ENCODE measurements around the gene TMEM14B. TPM values are rescaled to one million over a fixed set of nuclear protein-coding genes. Genes with fewer than 3 reads are reported as not detected.

TMEM14B gene
- total RNA-seq, 1 experiment from 2014 or later = 404 TPM

DNA sequence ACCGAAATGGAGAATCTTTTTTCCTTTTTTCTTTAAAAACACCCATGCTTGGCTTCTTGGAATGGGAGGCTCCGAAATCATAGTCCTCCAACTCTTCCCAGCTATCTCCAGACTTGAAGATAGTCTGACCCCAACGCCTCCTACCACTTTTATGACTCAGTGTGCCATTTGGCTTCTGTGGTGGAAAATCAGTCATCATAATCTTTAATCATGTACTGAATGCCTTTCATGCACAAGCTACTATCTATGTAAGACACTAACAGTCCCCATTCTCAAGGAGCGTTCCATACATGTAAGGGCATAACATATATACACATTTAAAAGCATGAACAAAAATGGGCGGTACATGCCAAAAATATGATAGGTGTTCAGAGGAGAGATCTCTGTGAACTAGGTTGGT is 44.1 kb downstream of the TMEM14B start:
- Histone ChIP-seq H3K9me3 (no peaks in the 10 kb centered on the region), H3K36me3 (peaks cover 19% of the 10 kb centered on the region), H3K27me3 (no peaks in the 10 kb centered on the region), H3K4me3 (no peak overlapping the region)
- DNase-seq = no peak

DNA sequence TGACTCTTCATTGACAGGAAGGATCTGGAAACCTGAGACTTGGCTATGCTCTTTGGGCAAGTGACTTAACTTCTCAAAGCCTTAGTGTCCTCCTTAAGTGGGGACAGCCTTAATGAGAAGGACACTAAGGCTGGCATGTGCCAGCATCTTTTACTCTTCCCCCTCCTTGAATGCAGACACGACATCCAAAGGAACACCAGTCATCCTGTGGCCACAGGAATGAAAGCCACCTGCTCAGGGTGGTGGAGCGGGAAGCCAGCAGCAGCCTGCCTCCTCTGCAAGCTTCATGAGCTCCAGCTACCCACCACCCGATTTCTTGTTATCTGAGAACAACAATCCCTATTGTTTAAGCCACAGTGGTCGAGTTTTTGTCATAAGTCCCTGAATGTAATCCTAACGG is 44.5 kb downstream of the TMEM14B start:
- peaks cover 19% of the 10 kb centered on the region for H3K36me3 ChIP-seq
- H3K9me3 ChIP-seq = no peaks in the 10 kb centered on the region
- no peak for DNase-seq
- H3K27me3 ChIP-seq = no peaks in the 10 kb centered on the region
- no peak overlapping the region for H3K4me3 ChIP-seq

DNA sequence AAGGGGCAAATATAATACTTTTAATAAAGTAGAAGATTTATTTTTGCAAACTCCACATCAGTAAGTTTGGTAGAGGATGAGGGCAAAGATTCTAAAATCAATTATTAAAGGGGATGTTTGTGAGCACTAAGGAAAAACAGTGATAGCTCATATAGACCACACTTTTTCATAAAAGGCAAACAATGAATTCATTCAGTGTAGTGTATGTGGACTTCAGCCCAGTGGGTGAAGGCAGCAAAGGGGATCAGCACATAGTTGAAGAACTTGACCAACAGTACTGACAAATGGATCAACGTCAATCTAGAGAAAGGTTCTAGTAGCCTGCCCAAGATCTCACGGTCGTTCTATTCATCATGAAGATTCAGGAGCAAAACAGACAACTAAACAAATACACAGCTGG is 45.4 kb downstream of the TMEM14B start:
- Histone ChIP-seq H3K36me3 (peaks cover 19% of the 10 kb centered on the region), H3K9me3 (no peaks in the 10 kb centered on the region), H3K4me3 (no peak overlapping the region), H3K27me3 (no peaks in the 10 kb centered on the region)
- no peak for DNase-seq

DNA sequence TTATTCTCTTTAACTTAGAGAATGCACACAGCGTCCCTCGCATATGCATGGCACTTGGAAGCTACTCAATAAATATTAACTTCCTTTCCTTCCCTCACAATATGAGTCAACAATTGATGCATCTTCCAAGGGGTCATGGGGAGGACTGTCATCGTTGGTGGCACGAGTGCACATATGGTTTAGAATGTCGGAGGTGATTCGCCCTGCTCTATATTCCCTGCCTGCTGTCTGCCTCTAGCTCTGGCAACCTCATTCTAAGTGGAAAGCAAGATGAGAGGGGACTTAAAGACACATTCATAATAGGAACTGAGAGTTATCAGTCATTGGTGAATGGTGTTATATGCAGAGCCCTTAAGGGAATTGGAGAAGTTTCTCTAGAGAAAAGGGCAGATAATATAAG is 46.1 kb downstream of the TMEM14B start:
- no peak for DNase-seq
- Histone ChIP-seq H3K4me3 (no peak overlapping the region), H3K27me3 (no peaks in the 10 kb centered on the region), H3K9me3 (no peaks in the 10 kb centered on the region), H3K36me3 (peaks cover 19% of the 10 kb centered on the region)

DNA sequence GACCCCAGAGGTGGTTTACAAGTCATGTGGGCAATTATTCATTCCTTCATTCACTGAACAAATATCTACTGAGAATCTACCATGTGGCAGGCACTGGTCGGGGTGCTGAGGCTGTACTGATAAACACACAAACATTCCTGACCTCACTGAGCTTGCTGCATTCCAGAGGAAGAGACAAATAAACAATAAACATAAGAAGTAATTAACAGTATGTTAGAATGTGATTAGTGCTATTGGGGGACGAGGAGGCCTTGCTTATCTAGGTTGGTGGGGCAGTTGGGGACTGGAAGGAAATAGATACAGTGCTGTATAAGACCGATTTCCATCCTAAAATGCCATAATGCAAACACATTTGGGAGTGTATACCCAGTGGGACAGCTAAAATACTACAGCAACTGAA is 46.6 kb downstream of the TMEM14B start:
- H3K9me3 ChIP-seq = no peaks in the 10 kb centered on the region
- no peak for DNase-seq
- no peaks in the 10 kb centered on the region for H3K27me3 ChIP-seq
- H3K36me3 ChIP-seq = peaks cover 18% of the 10 kb centered on the region
- no peak overlapping the region for H3K4me3 ChIP-seq

DNA sequence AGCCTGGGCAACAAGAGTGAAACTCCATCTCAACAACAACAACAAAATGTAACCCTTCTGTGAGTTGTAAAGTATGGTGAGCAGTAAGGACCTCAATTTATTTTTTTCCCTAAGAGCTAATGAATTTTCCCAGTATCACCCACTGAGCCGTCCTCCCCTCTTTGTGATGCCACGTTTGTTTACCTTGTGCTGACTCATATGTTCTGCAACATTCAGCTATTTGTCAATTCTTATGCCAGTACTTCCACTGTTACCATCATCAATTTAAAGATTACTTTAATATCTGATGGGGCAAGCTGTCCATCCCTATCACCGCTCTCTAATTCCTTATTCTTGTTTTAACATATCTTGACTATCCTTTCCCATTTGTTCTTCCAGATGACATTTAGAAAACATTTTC is 53.2 kb downstream of the TMEM14B start:
- H3K9me3 ChIP-seq = no peaks in the 10 kb centered on the region
- no peaks in the 10 kb centered on the region for H3K27me3 ChIP-seq
- no peaks in the 10 kb centered on the region for H3K36me3 ChIP-seq
- DNase-seq = peak; percentile 37
- H3K4me3 ChIP-seq = no peak overlapping the region

DNA sequence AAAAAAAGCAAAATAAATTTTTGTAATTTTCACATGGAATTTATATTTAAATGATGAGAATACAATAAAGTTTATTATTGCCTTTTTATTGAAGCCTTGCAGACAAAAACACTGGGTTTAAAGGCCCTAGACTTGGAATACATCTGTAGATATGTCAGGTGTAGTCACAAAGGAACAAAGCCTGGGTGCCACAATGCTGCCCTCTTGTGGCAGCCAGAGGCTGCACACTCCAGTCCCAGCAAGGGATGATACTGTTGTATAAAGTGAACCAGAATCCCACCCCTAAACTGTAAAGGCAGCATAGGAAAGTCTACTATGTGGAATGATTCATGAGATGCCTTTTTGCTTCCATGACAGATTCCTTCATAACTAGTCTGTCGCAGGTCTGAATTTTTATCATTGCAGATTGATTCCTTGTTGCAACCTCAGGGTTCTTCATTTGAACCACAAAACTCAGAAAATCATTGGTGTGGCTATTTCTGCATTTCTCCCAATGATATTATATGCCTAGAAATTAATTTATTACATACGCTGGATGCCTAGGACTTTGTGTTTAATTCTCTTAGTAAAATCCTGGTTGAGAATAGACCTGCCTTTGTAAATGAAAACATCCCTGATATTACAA is 53.7 kb downstream of the TMEM14B start:
- Histone ChIP-seq H3K4me3 (no peak overlapping the region), H3K36me3 (no peaks in the 10 kb centered on the region), H3K27me3 (no peaks in the 10 kb centered on the region), H3K9me3 (no peaks in the 10 kb centered on the region)
- peak; percentile 72 for DNase-seq

Other genes with a start within 250 kb of the TMEM14B start
- gene GCNT2, start 226.5 kb upstream of the TMEM14B start, total RNA-seq (2014; rRNA removed; shearing (Covaris generic); ENCODE audit: low replicate concordance) = 5.6 and 6.4 TPM in 2 replicates
- not detected in 2 replicates for gene C6orf52, start 53.2 kb upstream of the TMEM14B start, total RNA-seq (2014; rRNA removed; shearing (Covaris generic); ENCODE audit: low replicate concordance)
- gene PAK1IP1, start 52.8 kb upstream of the TMEM14B start, total RNA-seq (2014; rRNA removed; shearing (Covaris generic); ENCODE audit: low replicate concordance) = 142 and 161 TPM in 2 replicates
- 273 and 374 TPM in 2 replicates for gene TMEM14C, start 24.7 kb upstream of the TMEM14B start, total RNA-seq (2014; rRNA removed; shearing (Covaris generic); ENCODE audit: low replicate concordance)
- gene MAK, start 90.7 kb downstream of the TMEM14B start, total RNA-seq (2014; rRNA removed; shearing (Covaris generic); ENCODE audit: low replicate concordance) = 0.13 TPM in 1 of 2 replicates, not detected in the other
- not detected in 2 replicates for gene GCM2, start 134.2 kb downstream of the TMEM14B start, total RNA-seq (2014; rRNA removed; shearing (Covaris generic); ENCODE audit: low replicate concordance)
- gene SYCP2L, start 139.2 kb downstream of the TMEM14B start, total RNA-seq (2014; rRNA removed; shearing (Covaris generic); ENCODE audit: low replicate concordance) = 0.99 and 2.9 TPM in 2 replicates

Data from MG63 (cell line).